ENCODE measurements around the gene ZMYM4.

Gene ZMYM4

GRCh38 chr1:35377555-35377954 lies 109.0 kb downstream of the ZMYM4 start:
- no peak for TF ChIP-seq YY1 (IDR thresholded peaks at IDR 0.05; ENCODE audit: low read depth)
- TF ChIP-seq TCF12 (IDR thresholded peaks at IDR 0.05; ENCODE audit: low read depth) = no peak
- TF ChIP-seq REST (IDR thresholded peaks at IDR 0.05; ENCODE audit: low read depth) = no peak
- TF ChIP-seq CREB1 (IDR thresholded peaks at IDR 0.05; ENCODE audit: low read depth) = no peak
- no peak for TF ChIP-seq NFIC (IDR thresholded peaks at IDR 0.05)
- no peak for TF ChIP-seq EGR1 (IDR thresholded peaks at IDR 0.05)

- TF ChIP-seq MAX (IDR thresholded peaks at IDR 0.05) (no peak), EP300 (IDR thresholded peaks at IDR 0.05; ENCODE audit: borderline replicate concordance) (no peak), TEAD4 (IDR thresholded peaks at IDR 0.05) (no peak)
These were observed 111.0 kb downstream of the ZMYM4 start for GRCh38 chr1:35379317-35380000.

GRCh38 chr1:35382107-35382506 lies 113.6 kb downstream of the ZMYM4 start:
- TF ChIP-seq TCF12 (IDR thresholded peaks at IDR 0.05; ENCODE audit: low read depth) (no peak), EGR1 (IDR thresholded peaks at IDR 0.05) (no peak), TAF1 (IDR thresholded peaks at IDR 0.05; ENCODE audit: low read depth) (no peak), RAD21 (IDR thresholded peaks at IDR 0.05; ENCODE audit: low read depth) (no peak), CEBPB (IDR thresholded peaks at IDR 0.05) (no peak), MAX (IDR thresholded peaks at IDR 0.05) (no peak), USF1 (IDR thresholded peaks at IDR 0.05) (no peak), TEAD4 (IDR thresholded peaks at IDR 0.05) (no peak), ZBTB7A (IDR thresholded peaks at IDR 0.05; ENCODE audit: low read depth) (no peak), CREB1 (IDR thresholded peaks at IDR 0.05; ENCODE audit: low read depth) (no peak), YY1 (IDR thresholded peaks at IDR 0.05; ENCODE audit: low read depth) (no peak), FOXM1 (IDR thresholded peaks at IDR 0.05; ENCODE audit: borderline replicate concordance, low read depth) (no peak), EP300 (IDR thresholded peaks at IDR 0.05; ENCODE audit: borderline replicate concordance) (no peak)

GRCh38 chr1:35386290-35386689 lies 117.8 kb downstream of the ZMYM4 start:
- TF ChIP-seq CEBPB (IDR thresholded peaks at IDR 0.05) (no peak), TAF1 (IDR thresholded peaks at IDR 0.05; ENCODE audit: low read depth) (no peak), TCF12 (IDR thresholded peaks at IDR 0.05; ENCODE audit: low read depth) (no peak), EP300 (IDR thresholded peaks at IDR 0.05; ENCODE audit: borderline replicate concordance) (no peak), REST (IDR thresholded peaks at IDR 0.05; ENCODE audit: low read depth) (no peak), NFIC (IDR thresholded peaks at IDR 0.05) (no peak), CREB1 (IDR thresholded peaks at IDR 0.05; ENCODE audit: low read depth) (no peak)

GRCh38 chr1:35386959-35387358 lies 118.5 kb downstream of the ZMYM4 start:
- TF ChIP-seq ZBTB7A (IDR thresholded peaks at IDR 0.05; ENCODE audit: low read depth) (no peak), TCF12 (IDR thresholded peaks at IDR 0.05; ENCODE audit: low read depth) (no peak), TAF1 (IDR thresholded peaks at IDR 0.05; ENCODE audit: low read depth) (no peak), USF1 (IDR thresholded peaks at IDR 0.05) (no peak), CEBPB (IDR thresholded peaks at IDR 0.05) (no peak), EP300 (IDR thresholded peaks at IDR 0.05; ENCODE audit: borderline replicate concordance) (no peak), CREB1 (IDR thresholded peaks at IDR 0.05; ENCODE audit: low read depth) (no peak), YY1 (IDR thresholded peaks at IDR 0.05; ENCODE audit: low read depth) (no peak), MAX (IDR thresholded peaks at IDR 0.05) (no peak), FOXM1 (IDR thresholded peaks at IDR 0.05; ENCODE audit: borderline replicate concordance, low read depth) (no peak), RAD21 (IDR thresholded peaks at IDR 0.05; ENCODE audit: low read depth) (no peak), EGR1 (IDR thresholded peaks at IDR 0.05) (no peak), TEAD4 (IDR thresholded peaks at IDR 0.05) (no peak), NFIC (IDR thresholded peaks at IDR 0.05) (no peak)

Data from Ishikawa (cell line).